ENCODE data around the gene HS6ST1. TPM values are rescaled to one million over a fixed set of nuclear protein-coding genes. Genes with fewer than 3 reads are reported as not detected.
"Not testable (repeated sequence)": the region's sequence is repeated elsewhere in the genome, so short reads cannot be mapped to it uniquely, and the experiment has no call there.

HS6ST1 gene
- total and polyA plus RNA-seq, 7 donors = 13.6 to 90.9 (median 38.9) TPM

DNA sequence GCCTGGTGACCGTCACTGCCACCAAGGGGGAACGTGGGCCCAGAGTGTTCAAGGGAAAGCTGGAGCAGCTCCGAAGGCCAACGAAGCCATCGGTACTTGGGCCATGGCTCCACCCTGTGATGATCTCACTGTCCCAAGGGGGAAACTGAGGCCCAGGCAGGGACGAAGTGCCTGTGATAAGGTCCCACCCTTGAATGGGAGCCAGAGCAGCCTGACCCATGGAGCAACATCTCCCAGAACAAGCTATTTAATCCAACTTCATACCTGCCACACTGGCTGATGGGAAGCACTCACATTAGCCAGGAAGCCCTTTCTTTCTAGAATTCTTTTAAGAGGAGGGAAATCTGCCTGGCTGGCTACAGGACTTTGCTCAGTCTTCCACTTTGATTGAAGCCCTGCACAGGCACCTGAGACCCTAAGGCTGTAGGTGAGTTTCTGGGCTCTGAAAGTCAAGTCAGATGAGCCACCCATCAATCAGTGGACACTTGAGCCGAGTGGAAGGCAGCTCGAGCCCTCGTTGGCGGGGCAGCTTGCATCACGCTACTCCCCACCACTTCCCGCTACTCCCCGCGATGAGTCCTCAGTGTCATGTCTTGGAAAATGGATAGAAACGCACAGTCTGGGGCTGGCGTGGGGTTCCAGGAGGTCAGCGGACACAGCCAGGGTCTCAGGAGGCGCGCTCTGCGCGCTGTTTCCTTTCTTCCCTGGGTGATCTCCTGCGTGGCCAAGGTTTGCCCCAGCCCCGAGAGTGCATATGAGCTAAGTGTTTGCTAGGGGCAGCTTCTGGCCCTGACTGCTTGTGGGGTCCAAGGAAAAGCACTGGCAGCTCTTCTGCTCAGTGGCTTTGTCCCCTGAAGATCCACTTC lies 2.5 kb upstream of the HS6ST1 start:
- Histone ChIP-seq H3K27ac (peak overlapping the region; percentile 93), H3K4me3 (peak overlapping the region; percentile 80), H3K9me3 (no peaks in the 10 kb centered on the region), H3K4me1 (peaks cover 19% of the 10 kb centered on the region), H3K36me3 (ENCODE audit: insufficient read depth in 1 of 2, low read depth in 1 of 2) (no peaks in the 10 kb centered on the region), H3K27me3 (ENCODE audit: insufficient read depth in 3 of 3, low read length in 2 of 3) (no peaks in the 10 kb centered on the region)
- ATAC-seq (no peak), DNase-seq (peak in 1 of 2 donors; percentile 27)
- intact Hi-C loops (cut with DNase I) = no loop called here
- 68 to 72% (median 70%) methylated on average over 23 of the region's 23 CpGs for WGBS, 3 donors
- no peak for TF ChIP-seq CTCF (IDR thresholded peaks at IDR 0.05)

DNA sequence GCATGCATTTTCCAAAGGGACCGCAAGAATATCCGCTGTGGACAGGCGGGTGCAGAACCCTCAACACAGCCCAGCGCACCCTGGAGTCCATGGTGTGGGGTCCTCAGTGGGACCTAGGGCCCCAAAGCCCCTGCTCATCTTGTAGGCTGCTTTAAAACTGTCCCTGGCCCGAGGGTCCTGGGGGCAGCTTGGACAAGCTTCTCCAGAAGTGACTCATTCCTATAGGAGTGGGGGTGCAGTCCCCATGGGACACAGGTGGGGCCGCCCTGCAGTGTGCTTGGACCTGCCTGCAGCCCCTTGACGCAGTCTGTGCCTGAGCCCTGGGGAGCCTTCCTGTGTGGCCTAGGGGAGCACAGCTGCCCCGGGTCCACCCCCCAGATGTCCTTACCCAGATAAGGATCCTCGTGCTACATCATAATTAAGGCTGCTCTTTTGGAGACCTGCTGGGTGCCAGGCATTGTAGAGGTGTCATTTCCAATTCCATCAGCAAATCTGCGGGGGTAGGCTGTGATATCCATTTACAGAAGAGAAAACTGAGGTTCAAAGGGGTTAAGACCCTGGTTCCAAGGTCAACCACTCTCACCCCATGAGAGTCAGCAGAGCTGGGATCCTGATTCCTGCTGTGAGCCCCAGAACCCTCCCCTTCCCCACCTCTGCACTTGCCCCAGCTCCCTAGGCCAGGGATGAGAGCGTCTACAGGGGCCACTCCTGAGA lies 1.7 kb upstream of the HS6ST1 start:
- Histone ChIP-seq H3K27ac (no peak overlapping the region), H3K9me3 (no peaks in the 10 kb centered on the region), H3K27me3 (ENCODE audit: insufficient read depth in 3 of 3, low read length in 2 of 3) (no peaks in the 10 kb centered on the region), H3K4me1 (peaks cover 25% of the 10 kb centered on the region), H3K36me3 (ENCODE audit: insufficient read depth in 1 of 2, low read depth in 1 of 2) (no peaks in the 10 kb centered on the region), H3K4me3 (no peak overlapping the region)
- intact Hi-C loops (cut with DNase I) = no loop called here
- DNase-seq (no peak), ATAC-seq (no peak)
- no peak for TF ChIP-seq CTCF (IDR thresholded peaks at IDR 0.05)
- WGBS, 3 donors = 89 to 95% (median 90%) methylated on average over 11 of the region's 11 CpGs

GRCh38 chr2:128319631-128320191 lies 1.0 kb upstream of the HS6ST1 start:
- H3K4me3 ChIP-seq = peak overlapping the region; percentile 97

DNA sequence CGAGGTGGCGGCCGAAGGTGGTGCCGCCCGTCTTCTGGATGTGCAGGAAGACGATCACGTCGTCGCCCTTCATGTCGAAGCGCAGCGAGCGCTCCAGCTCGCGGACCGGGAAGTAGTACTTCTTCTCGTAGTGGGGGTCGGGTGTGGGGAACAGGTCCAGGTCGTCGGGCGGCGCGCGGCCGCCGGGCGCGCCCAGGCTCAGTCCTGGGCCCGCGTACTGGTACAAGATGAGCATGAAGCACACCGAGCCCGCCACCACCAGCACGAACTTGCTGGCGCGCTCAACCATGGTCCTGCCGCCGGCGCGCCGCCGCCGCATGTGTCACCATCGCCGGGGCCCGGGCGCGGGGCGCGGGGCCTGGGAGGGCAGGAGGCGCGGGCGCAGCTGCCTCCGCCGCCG lies 423 bp downstream of the HS6ST1 start:
- H3K27ac ChIP-seq; H3K36me3 ChIP-seq (ENCODE audit: insufficient read depth in 1 of 2, low read depth in 1 of 2); H3K27me3 ChIP-seq (ENCODE audit: insufficient read depth in 3 of 3, low read length in 2 of 3); H3K9me3 ChIP-seq; intact Hi-C loops (cut with DNase I): not testable (repeated sequence)
- H3K4me1 ChIP-seq = peaks cover 38% of the 10 kb centered on the region
- 0 to 2% methylated on average over 29 to 37 of the region's 55 CpGs; no CpG with 5 or more reads in 1 of the 3 donors for WGBS, 3 donors
- peak in 3 of 4 donors; percentile 3 to 26 (median 6) for ATAC-seq
- H3K4me3 ChIP-seq = peak overlapping the region; percentile 97
- peak; percentile 40 to 56 for DNase-seq

More at GRCh38 chr2:128319631-128320191, 1.0 kb upstream of the HS6ST1 start:
- intact Hi-C loops (cut with DNase I) = no loop called here
- Histone ChIP-seq H3K36me3 (ENCODE audit: insufficient read depth in 1 of 2, low read depth in 1 of 2) (no peaks in the 10 kb centered on the region), H3K27me3 (ENCODE audit: insufficient read depth in 3 of 3, low read length in 2 of 3) (no peaks in the 10 kb centered on the region), H3K27ac (no peak overlapping the region), H3K4me1 (peaks cover 29% of the 10 kb centered on the region), H3K9me3 (no peaks in the 10 kb centered on the region)
- ATAC-seq (no peak), DNase-seq (peak in 1 of 2 donors; percentile 14)
- WGBS, 3 donors = 71 to 78% (median 71%) methylated on average over 36 to 38 of the region's 38 CpGs
- no peak for TF ChIP-seq CTCF (IDR thresholded peaks at IDR 0.05)

DNA sequence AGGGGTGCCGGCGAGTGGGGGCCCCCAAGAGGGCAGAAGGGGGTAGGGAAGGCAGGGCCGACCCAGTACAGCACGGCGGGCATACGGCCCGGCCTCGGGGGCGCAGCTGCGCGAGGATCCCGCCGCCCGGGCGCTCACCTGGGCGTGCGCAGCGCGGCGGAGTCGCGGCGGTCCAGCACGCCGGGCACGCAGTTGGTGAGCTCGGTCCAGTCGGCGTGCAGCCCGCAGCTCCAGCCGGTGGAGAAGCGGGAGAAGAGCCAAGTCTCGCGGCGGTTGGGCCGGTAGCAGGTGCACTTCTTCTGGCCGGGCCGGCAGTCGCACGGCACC lies 806 bp downstream of the HS6ST1 start:
- WGBS, 3 donors = 0 to 1% (median 0%) methylated on average over 18 to 29 of the region's 40 CpGs
- peak overlapping the region; percentile 30 for H3K27ac ChIP-seq
- H3K9me3 ChIP-seq; H3K27me3 ChIP-seq (ENCODE audit: insufficient read depth in 3 of 3, low read length in 2 of 3); H3K36me3 ChIP-seq (ENCODE audit: insufficient read depth in 1 of 2, low read depth in 1 of 2); intact Hi-C loops (cut with DNase I): not testable (repeated sequence)
- DNase-seq (peak in 1 of 2 donors; percentile 53), ATAC-seq (peak in 3 of 4 donors; percentile 15 to 29 (median 26))
- peak overlapping the region; percentile 97 for H3K4me3 ChIP-seq
- H3K4me1 ChIP-seq = peaks cover 38% of the 10 kb centered on the region
